ENCODE data around the gene ENKD1.

Gene ENKD1

GRCh38 chr16:67651847-67652246 is 14.7 kb downstream of the ENKD1 start:
- no peak overlapping the region for H3K4me3 ChIP-seq (ENCODE audit: low read depth, low read length)
- TF ChIP-seq CTCF (IDR thresholded peaks at IDR 0.05; ENCODE audit: control insufficient read depth, extremely low read depth, insufficient read depth), result no peak
- no peak for DNase-seq (ENCODE audit: low read depth)

GRCh38 chr16:67651039-67651438 is 15.5 kb downstream of the ENKD1 start:
- no peak for TF ChIP-seq CTCF (IDR thresholded peaks at IDR 0.05; ENCODE audit: control insufficient read depth, extremely low read depth, insufficient read depth)
- no peak for DNase-seq (ENCODE audit: low read depth)

GRCh38 chr16:67650023-67650422 is 16.5 kb downstream of the ENKD1 start:
- DNase-seq (ENCODE audit: low read depth), result no peak
- TF ChIP-seq CTCF (IDR thresholded peaks at IDR 0.05; ENCODE audit: control insufficient read depth, extremely low read depth, insufficient read depth), result no peak
- H3K4me3 ChIP-seq (ENCODE audit: low read depth, low read length), result no peak overlapping the region

More at GRCh38 chr16:67651039-67651438, 15.5 kb downstream of the ENKD1 start:
- no peak overlapping the region for H3K4me3 ChIP-seq (ENCODE audit: low read depth, low read length)

- H3K4me3 ChIP-seq (ENCODE audit: low read depth, low read length), result no peak overlapping the region
- no peak for DNase-seq (ENCODE audit: low read depth)
- no peak for TF ChIP-seq CTCF (IDR thresholded peaks at IDR 0.05; ENCODE audit: control insufficient read depth, extremely low read depth, insufficient read depth)
Observed at GRCh38 chr16:67649494-67649931, 17.0 kb downstream of the ENKD1 start.

- no peak for TF ChIP-seq CTCF (IDR thresholded peaks at IDR 0.05; ENCODE audit: control insufficient read depth, extremely low read depth, insufficient read depth)
- DNase-seq (ENCODE audit: low read depth), result no peak
- no peak overlapping the region for H3K4me3 ChIP-seq (ENCODE audit: low read depth, low read length)
Observed at GRCh38 chr16:67648764-67649407, 17.7 kb downstream of the ENKD1 start.

- H3K4me3 ChIP-seq (ENCODE audit: low read depth, low read length), result no peak overlapping the region
- TF ChIP-seq CTCF (IDR thresholded peaks at IDR 0.05; ENCODE audit: control insufficient read depth, extremely low read depth, insufficient read depth), result no peak
- DNase-seq (ENCODE audit: low read depth), result no peak
Observed at GRCh38 chr16:67648088-67648763, 18.3 kb downstream of the ENKD1 start.
